GM12878 (cell line): ENCODE data around the gene LEF1. TPM values are rescaled to one million over a fixed set of nuclear protein-coding genes. Genes with fewer than 3 reads are reported as not detected.

ENCODE experiments used
- ATAC-seq: fragments of 200-7000 bp; cut with Tn5 transposase; 3 replicates; pipeline ENCODE4 v1.9.1; 2020; ENCODE audit warnings: mild to moderate bottlenecking, moderate library complexity
- BruUV-seq: library from RNA; stranded (reverse); fragments of 400-500 nt; replicated peaks from 2 replicates; lab custom pipeline; 2021; lab: Mats Ljungman, UMichigan
- CTCF ChIA-PET: fragments of 300-600 bp; sonication (Branson Sonifier 250); formaldehyde crosslinking; extraction: SDS; loops from one replicate; lab custom pipeline; 2021; ENCODE audit warnings: inconsistent platforms; lab: Yijun Ruan, JAX
- POLR2A ChIA-PET: fragments of 350-600 bp; formaldehyde crosslinking; extraction: SDS; loops from one replicate; lab custom pipeline; 2021; ENCODE audit warnings: inconsistent platforms; lab: Charles Lee
- RAD21 ChIA-PET: fragments of 300-600 bp; sonication (Branson Sonifier 250); formaldehyde crosslinking; loops from one replicate; lab custom pipeline; 2023; ENCODE audit warnings: antibody characterized with exemption; ENCODE audit not compliant: unreplicated experiment; lab: Charles Lee
- SMC1A ChIA-PET: fragments of 300-600 bp; sonication (Branson Sonifier 250); formaldehyde crosslinking; loops from one replicate; lab custom pipeline; 2023; ENCODE audit not compliant: unreplicated experiment, uncharacterized antibody; lab: Charles Lee
- DNase-seq: peaks from one replicate; pipeline ENCODE4 v3.0.0-alpha.2; 2011; ENCODE audit warnings: low read depth, low spot score
- FAIRE-seq: peaks from 3 replicates; lab custom pipeline; 2011; peaks lifted over from hg19 to GRCh38; lab: Jason Lieb, UNC
- H2AFZ ChIP-seq: 2 replicates; pipeline ENCODE4 v1.6.0; 2011; ENCODE audit warnings: low read depth, low read length, control low read depth; ENCODE audit not compliant: control insufficient read depth
- H3K27ac ChIP-seq: 2 replicates; pipeline ENCODE4 v1.5.1; 2011; ENCODE audit warnings: control low read depth; ENCODE audit not compliant: control insufficient read depth, insufficient read depth
- H3K27me3 ChIP-seq, 2 experiments: replicated peaks in 1 of 2; 2 replicates each; pipeline versions ENCODE4 v1.6.0 to v1.6.1; 2011; ENCODE audit warnings: low read length in 1 of 2; ENCODE audit not compliant: control insufficient read depth in 2 of 2, insufficient read depth in 2 of 2
- H3K36me3 ChIP-seq, 2 experiments: 2 replicates each; pipeline ENCODE4 v1.5.1; 2011; ENCODE audit warnings: low read length in 1 of 2; ENCODE audit not compliant: control insufficient read depth in 2 of 2, insufficient read depth in 2 of 2
- H3K4me1 ChIP-seq: 2 replicates; pipeline ENCODE4 v1.6.1; 2011; ENCODE audit warnings: mild to moderate bottlenecking, low read length, moderate library complexity, mixed read lengths; ENCODE audit not compliant: control insufficient read depth, insufficient read depth
- H3K4me2 ChIP-seq: 2 replicates; pipeline ENCODE4 v1.6.0; 2011; ENCODE audit warnings: control low read depth; ENCODE audit not compliant: control insufficient read depth, insufficient read depth
- H3K4me3 ChIP-seq: fragments of 200-600 bp; sonication (generic); 2 replicates; pipeline ENCODE4 v1.5.1; 2016
- H3K79me2 ChIP-seq: 2 replicates; pipeline ENCODE4 v1.6.0; 2011; ENCODE audit warnings: low read length; ENCODE audit not compliant: control insufficient read depth, insufficient read depth
- H3K9ac ChIP-seq: 2 replicates; pipeline ENCODE4 v1.8.0; 2011; ENCODE audit warnings: low read length, control low read depth, mixed read lengths; ENCODE audit not compliant: control insufficient read depth, insufficient read depth
- H3K9me3 ChIP-seq: replicated peaks from 3 replicates; pipeline ENCODE4 v1.5.1; 2011; ENCODE audit warnings: mild to moderate bottlenecking, low read length; ENCODE audit not compliant: control insufficient read depth, insufficient read depth
- H4K20me1 ChIP-seq: 2 replicates; pipeline ENCODE4 v1.6.0; 2011; ENCODE audit not compliant: control insufficient read depth, insufficient read depth
- BCL11A ChIP-seq: IDR thresholded peaks from 2 replicates; pipeline ENCODE4 v1.6.1; 2011; ENCODE audit warnings: low read depth, low read length
- CEBPB ChIP-seq, 2 experiments: fragments of 150-350 bp in 1 of 2; IDR thresholded peaks; 2 replicates each; pipeline ENCODE4 v1.6.1; 2012 to 2014; ENCODE audit warnings: low read depth in 2 of 2, low read length in 2 of 2, borderline replicate concordance in 1 of 2, inconsistent platforms in 1 of 2
- CREM ChIP-seq: IDR thresholded peaks from 2 replicates; pipeline ENCODE4 v1.6.1; 2014; ENCODE audit warnings: antibody characterized with exemption, low read depth
- E2F4 ChIP-seq: IDR thresholded peaks from 2 replicates; pipeline ENCODE4 v1.6.1; 2012; ENCODE audit warnings: low read depth, low read length, improper control_type of control experiment
- ESRRA ChIP-seq: IDR thresholded peaks from 2 replicates; pipeline ENCODE4 v1.6.1; 2012; ENCODE audit warnings: mild to moderate bottlenecking, low read length, improper control_type of control experiment
- JUND ChIP-seq: IDR thresholded peaks from 2 replicates; pipeline ENCODE4 v1.6.1; 2012; ENCODE audit warnings: low read depth, mild to moderate bottlenecking, low read length, improper control_type of control experiment, moderate library complexity
- LARP7 ChIP-seq: fragments of 450-650 bp; IDR thresholded peaks from 2 replicates; pipeline ENCODE4 v1.6.1; 2017; ENCODE audit warnings: mild to moderate bottlenecking
- NBN ChIP-seq: fragments of 450-650 bp; IDR thresholded peaks from 2 replicates; pipeline ENCODE4 v1.6.1; 2016
- NR2C1 ChIP-seq: fragments of 450-650 bp; IDR thresholded peaks from 2 replicates; pipeline ENCODE4 v1.6.1; 2017; ENCODE audit warnings: antibody characterized with exemption, mild to moderate bottlenecking, moderate library complexity
- POLR2AphosphoS5 ChIP-seq: IDR thresholded peaks from 2 replicates; pipeline ENCODE4 v1.6.1; 2011; ENCODE audit warnings: mild to moderate bottlenecking, low read length, inconsistent platforms
- RELB ChIP-seq: fragments of 450-650 bp; IDR thresholded peaks from 2 replicates; pipeline ENCODE4 v1.6.1; 2017; ENCODE audit warnings: low read depth, mild to moderate bottlenecking, moderate library complexity
- SRF ChIP-seq, 2 experiments: IDR thresholded peaks; 2 replicates each; pipeline ENCODE4 v1.6.1; 2011; ENCODE audit warnings: low read depth in 2 of 2, low read length in 2 of 2, mild to moderate bottlenecking in 1 of 2, moderate library complexity in 1 of 2
- SUZ12 ChIP-seq: fragments of 200-600 bp; sonication (generic); IDR thresholded peaks from one replicate; pipeline ENCODE4 v1.6.1; 2018; ENCODE audit warnings: antibody characterized with exemption, mild to moderate bottlenecking; ENCODE audit not compliant: unreplicated experiment
- TARDBP ChIP-seq: IDR thresholded peaks from 2 replicates; pipeline ENCODE4 v1.6.1; 2016; ENCODE audit warnings: borderline replicate concordance
- ZNF592 ChIP-seq: fragments of 450-650 bp; IDR thresholded peaks from 2 replicates; pipeline ENCODE4 v1.6.1; 2017; ENCODE audit warnings: mild to moderate bottlenecking, moderate library complexity
- WGBS: methylation state at CpG from one replicate; pipeline ENCODE4 v1.1.6; 2016; ENCODE audit warnings: low lambda C conversion rate; ENCODE audit not compliant: insufficient replicate concordance, insufficient coverage; ENCODE audit errors: missing lambda C conversion rate; 5-methylcytosine and 5-hydroxymethylcytosine counted together
- in situ Hi-C: fragments of 300-500 bp; cut with MboI; formaldehyde crosslinking; loops from 9 replicates; pipeline ENCODE4 v1.14.3; 2018; ENCODE audit warnings: mixed read lengths
- intact Hi-C: fragments of 100-400 bp; cut with micrococcal nuclease; formaldehyde crosslinking; loops from one replicate; pipeline ENCODE4 v1.14.2; 2022; ENCODE audit not compliant: unreplicated experiment
- polyA plus RNA-seq, 11 experiments: library from polyadenylated mRNA; depleted of rRNA in 4 of 11; unstranded in 6 of 11; stranded (reverse) in 5 of 11; fragments of >200 nt; fragmentation: Nextera tagmentation in 4 of 11; fragmentation: Illumina TruSeq in 1 of 11; extraction: Ambion mirVana in 4 of 11; extraction: Trizol in 1 of 11; gene quantifications; 1 replicate in 1 of 11; 2 replicates in 10 of 11; pipeline versions ENCODE4 v1.2.1 to v1.2.3, GENCODE V29; 2011 to 2016; ENCODE audit warnings: inconsistent platforms in 2 of 11, missing spikeins in 2 of 11, low read depth in 1 of 11
- total RNA-seq, 4 experiments: library from RNA; depleted of rRNA in 3 of 4; stranded (reverse); fragments of >200 nt in 3 of 4; fragmentation: Illumina TruSeq in 1 of 4; extraction: Trizol in 1 of 4; gene quantifications; 2 replicates each; pipeline versions ENCODE4 v1.2.1 to v1.2.3, GENCODE V29; 2013 to 2021

The LEF1 gene
- total and polyA plus RNA-seq, 10 of the 15 experiments (the other 5 are each of a cell fraction or from before 2014, with no cell fraction given) = 10.2 to 38.1 (median 19.5) TPM

- TF ChIP-seq RELB (no peak), NR2C1 (no peak), POLR2AphosphoS5 (no peak), CREM (no peak), ESRRA (no peak), SUZ12 (no peak), LARP7 (no peak), SRF (IDR thresholded peaks at IDR 0.05; ENCODE audit: low read depth in 2 of 2, low read length in 2 of 2) (no peak), JUND (no peak), E2F4 (no peak)
Measured at GRCh38 chr4:108106186-108106585, 62.5 kb downstream of the LEF1 start (continued).

GRCh38 chr4:108103099-108103862 is 65.5 kb downstream of the LEF1 start:
- CTCF ChIA-PET = interaction anchor here (1.0 kb wide), 2 partner anchors 10 to 12 kb away, joined by 3 to 4 read pairs; no protein-coding TSS in a partner anchor
- no peak for TF ChIP-seq POLR2AphosphoS5
- TF ChIP-seq BCL11A = no peak
- no peak for TF ChIP-seq NBN
- no peak for TF ChIP-seq CEBPB (IDR thresholded peaks at IDR 0.05; ENCODE audit: borderline replicate concordance in 1 of 2, low read depth in 2 of 2, low read length in 2 of 2)
- TF ChIP-seq ZNF592 = no peak
- no peak for TF ChIP-seq TARDBP

More at GRCh38 chr4:108103099-108103862, 65.5 kb downstream of the LEF1 start:
- FAIRE-seq (no peak), DNase-seq (no peak), ATAC-seq (no peak)
- POLR2A ChIA-PET = no interaction called here
- H3K4me2 ChIP-seq = no peak overlapping the region
- H3K9ac ChIP-seq = no peak overlapping the region
- H4K20me1 ChIP-seq = no peaks in the 10 kb centered on the region
- H3K4me1 ChIP-seq = no peaks in the 10 kb centered on the region
- 33% methylated on average over 5 of the region's 5 CpGs for WGBS
- SMC1A ChIA-PET = interaction anchor here (0.8 to 1.7 kb wide), 7 partner anchors 9 to 111 kb away, joined by 3 to 8 read pairs (median 4); no protein-coding TSS in a partner anchor
- H3K9me3 ChIP-seq = no peaks in the 10 kb centered on the region
- intact Hi-C loops (no loop called here), in situ Hi-C loops (no loop called here)
- H3K36me3 ChIP-seq = no peaks in the 10 kb centered on the region
- no peak overlapping the region for H3K27ac ChIP-seq
- no peak overlapping the region for H2AFZ ChIP-seq
- RAD21 ChIA-PET = no interaction called here
- BruUV-seq = no TSS peak
- peaks cover 0 to 2% of the 10 kb centered on the region in 2 experiments; a peak in 1 of 4 replicates for H3K27me3 ChIP-seq
- H3K4me3 ChIP-seq = no peak overlapping the region
- H3K79me2 ChIP-seq = no peaks in the 10 kb centered on the region
